ENCODE results near the gene HDHD3.

Gene HDHD3

GRCh38 chr9:113328045-113328782, 48.6 kb downstream of the HDHD3 start:
- no peak overlapping the region for H3K4me3 ChIP-seq (ENCODE audit: control insufficient read depth, low read depth, low read length)
- TF ChIP-seq CTCF (IDR thresholded peaks at IDR 0.05; ENCODE audit: control insufficient read depth, insufficient read depth, low read depth, low read length, missing control alignments): no peak
- no peak for DNase-seq (ENCODE audit: low read depth)

- H3K4me3 ChIP-seq (ENCODE audit: control insufficient read depth, low read depth, low read length): no peak overlapping the region
- TF ChIP-seq CTCF (IDR thresholded peaks at IDR 0.05; ENCODE audit: control insufficient read depth, insufficient read depth, low read depth, low read length, missing control alignments): no peak
- no peak for DNase-seq (ENCODE audit: low read depth)
Measured at GRCh38 chr9:113326230-113326629, 50.6 kb downstream of the HDHD3 start.
